ENCODE data around the gene ANKH. TPM values are rescaled to one million over a fixed set of nuclear protein-coding genes. Genes with fewer than 3 reads are reported as not detected.
A peak's percentile ranks its signal among the peaks of the same experiment; 100 is the strongest.

ANKH gene
- total and polyA plus RNA-seq, 2 of the 13 experiments (the other 11 are each of a cell fraction or from before 2014, with no cell fraction given), result 25.0 to 36.0 TPM

DNA sequence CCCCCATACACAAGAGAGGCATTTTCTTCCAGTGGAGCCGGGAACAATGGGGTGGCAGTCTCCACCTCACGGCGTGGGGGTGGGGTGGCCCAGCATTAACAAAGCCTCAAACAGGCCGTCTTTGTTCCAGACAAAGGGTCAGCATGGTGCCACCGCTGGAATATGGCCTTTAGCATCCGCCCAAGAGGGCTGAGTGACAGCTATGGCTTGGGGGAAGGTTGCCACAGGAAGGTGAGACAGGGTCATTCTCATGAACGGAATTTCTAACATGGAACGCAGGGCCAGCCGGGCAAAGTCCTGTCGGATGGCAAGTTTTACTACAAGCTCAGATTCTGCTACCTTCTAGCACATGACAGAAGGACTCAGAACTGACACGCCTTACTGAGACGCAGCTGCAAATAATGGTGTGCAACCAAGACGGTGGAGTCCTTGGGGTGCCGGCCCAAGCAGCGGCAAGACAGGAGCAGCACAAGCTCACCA is 143.1 kb downstream of the ANKH start (continued):
- TF ChIP-seq, protein P1, sequence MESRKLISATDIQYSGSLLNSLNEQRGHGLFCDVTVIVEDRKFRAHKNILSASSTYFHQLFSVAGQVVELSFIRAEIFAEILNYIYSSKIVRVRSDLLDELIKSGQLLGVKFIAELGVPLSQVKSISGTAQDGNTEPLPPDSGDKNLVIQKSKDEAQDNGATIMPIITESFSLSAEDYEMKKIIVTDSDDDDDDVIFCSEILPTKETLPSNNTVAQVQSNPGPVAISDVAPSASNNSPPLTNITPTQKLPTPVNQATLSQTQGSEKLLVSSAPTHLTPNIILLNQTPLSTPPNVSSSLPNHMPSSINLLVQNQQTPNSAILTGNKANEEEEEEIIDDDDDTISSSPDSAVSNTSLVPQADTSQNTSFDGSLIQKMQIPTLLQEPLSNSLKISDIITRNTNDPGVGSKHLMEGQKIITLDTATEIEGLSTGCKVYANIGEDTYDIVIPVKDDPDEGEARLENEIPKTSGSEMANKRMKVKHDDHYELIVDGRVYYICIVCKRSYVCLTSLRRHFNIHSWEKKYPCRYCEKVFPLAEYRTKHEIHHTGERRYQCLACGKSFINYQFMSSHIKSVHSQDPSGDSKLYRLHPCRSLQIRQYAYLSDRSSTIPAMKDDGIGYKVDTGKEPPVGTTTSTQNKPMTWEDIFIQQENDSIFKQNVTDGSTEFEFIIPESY (CRISPR knock-in tag; IDR thresholded peaks at IDR 0.05), result peak; percentile 47; the same call in 1 of the 2 replicates
- no peak for TF ChIP-seq ZNF550 (CRISPR knock-in tag; IDR thresholded peaks at IDR 0.05; ENCODE audit: borderline replicate concordance)
- TF ChIP-seq, protein P2, sequence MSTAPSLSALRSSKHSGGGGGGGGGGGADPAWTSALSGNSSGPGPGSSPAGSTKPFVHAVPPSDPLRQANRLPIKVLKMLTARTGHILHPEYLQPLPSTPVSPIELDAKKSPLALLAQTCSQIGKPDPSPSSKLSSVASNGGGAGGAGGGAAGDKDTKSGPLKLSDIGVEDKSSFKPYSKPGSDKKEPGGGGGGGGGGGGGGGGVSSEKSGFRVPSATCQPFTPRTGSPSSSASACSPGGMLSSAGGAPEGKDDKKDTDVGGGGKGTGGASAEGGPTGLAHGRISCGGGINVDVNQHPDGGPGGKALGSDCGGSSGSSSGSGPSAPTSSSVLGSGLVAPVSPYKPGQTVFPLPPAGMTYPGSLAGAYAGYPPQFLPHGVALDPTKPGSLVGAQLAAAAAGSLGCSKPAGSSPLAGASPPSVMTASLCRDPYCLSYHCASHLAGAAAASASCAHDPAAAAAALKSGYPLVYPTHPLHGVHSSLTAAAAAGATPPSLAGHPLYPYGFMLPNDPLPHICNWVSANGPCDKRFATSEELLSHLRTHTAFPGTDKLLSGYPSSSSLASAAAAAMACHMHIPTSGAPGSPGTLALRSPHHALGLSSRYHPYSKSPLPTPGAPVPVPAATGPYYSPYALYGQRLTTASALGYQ (CRISPR knock-in tag; IDR thresholded peaks at IDR 0.05), result peak; percentile 93
- peak; percentile 72 for TF ChIP-seq CBFB (CRISPR knock-in tag; IDR thresholded peaks at IDR 0.05)
- no peak for TF ChIP-seq POLR2A (IDR thresholded peaks at IDR 0.05; ENCODE audit: insufficient read depth in 1 of 2, low read depth in 2 of 2, low read length in 2 of 2)
- TF ChIP-seq, protein P3, sequence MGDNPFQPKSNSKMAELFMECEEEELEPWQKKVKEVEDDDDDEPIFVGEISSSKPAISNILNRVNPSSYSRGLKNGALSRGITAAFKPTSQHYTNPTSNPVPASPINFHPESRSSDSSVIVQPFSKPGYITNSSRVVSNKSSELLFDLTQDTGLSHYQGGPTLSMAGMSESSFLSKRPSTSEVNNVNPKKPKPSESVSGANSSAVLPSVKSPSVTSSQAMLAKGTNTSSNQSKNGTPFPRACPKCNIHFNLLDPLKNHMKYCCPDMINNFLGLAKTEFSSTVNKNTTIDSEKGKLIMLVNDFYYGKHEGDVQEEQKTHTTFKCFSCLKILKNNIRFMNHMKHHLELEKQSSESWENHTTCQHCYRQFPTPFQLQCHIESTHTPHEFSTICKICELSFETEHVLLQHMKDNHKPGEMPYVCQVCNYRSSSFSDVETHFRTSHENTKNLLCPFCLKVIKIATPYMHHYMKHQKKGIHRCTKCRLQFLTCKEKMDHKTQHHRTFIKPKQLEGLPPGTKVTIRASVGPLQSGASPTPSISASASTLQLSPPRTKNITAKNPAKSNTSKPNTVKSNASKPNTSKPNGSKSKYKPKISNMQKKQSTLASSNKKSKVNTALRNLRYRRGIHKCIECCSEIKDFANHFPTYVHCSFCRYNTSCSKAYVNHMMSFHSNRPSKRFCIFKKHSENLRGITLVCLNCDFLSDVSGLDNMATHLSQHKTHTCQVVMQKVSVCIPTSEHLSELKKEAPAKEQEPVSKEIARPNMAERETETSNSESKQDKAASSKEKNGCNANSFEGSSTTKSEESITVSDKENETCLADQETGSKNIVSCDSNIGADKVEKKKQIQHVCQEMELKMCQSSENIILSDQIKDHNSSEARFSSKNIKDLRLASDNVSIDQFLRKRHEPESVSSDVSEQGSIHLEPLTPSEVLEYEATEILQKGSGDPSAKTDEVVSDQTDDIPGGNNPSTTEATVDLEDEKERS (CRISPR knock-in tag; IDR thresholded peaks at IDR 0.05), result peak; percentile 78; the same call in 1 of the 2 replicates
- TF ChIP-seq ZNF350 (CRISPR knock-in tag; IDR thresholded peaks at IDR 0.05; ENCODE audit: borderline replicate concordance, low read depth), result peak; percentile 76; the same call in 1 of the 2 replicates
- TF ChIP-seq CBX5 (CRISPR knock-in tag; IDR thresholded peaks at IDR 0.05; ENCODE audit: borderline replicate concordance), result no peak; the same call in 1 of the 2 replicates
- TF ChIP-seq, protein P4, sequence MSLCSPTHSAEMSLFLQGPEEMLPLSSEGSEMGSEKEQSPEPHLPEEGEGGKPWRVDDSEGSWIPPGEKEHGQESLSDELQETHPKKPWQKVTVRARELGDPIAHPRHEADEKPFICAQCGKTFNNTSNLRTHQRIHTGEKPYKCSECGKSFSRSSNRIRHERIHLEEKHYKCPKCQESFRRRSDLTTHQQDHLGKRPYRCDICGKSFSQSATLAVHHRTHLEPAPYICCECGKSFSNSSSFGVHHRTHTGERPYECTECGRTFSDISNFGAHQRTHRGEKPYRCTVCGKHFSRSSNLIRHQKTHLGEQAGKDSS (CRISPR knock-in tag; IDR thresholded peaks at IDR 0.05; ENCODE audit: borderline replicate concordance, low read depth), result peak; percentile 78; the same call in 1 of the 2 replicates
- peak; percentile 82; the same call in 1 of the 2 replicates for TF ChIP-seq ZNF543 (CRISPR knock-in tag; IDR thresholded peaks at IDR 0.05)
- TF ChIP-seq ZNF564 (CRISPR knock-in tag; IDR thresholded peaks at IDR 0.05), result 0 out of 2 replicates have a peak, but pooled peaks have one; percentile 66
- 0 out of 2 replicates have a peak, but pooled peaks have one; percentile 63 for TF ChIP-seq SALL2 (CRISPR knock-in tag; IDR thresholded peaks at IDR 0.05)
- TF ChIP-seq RXRA (CRISPR knock-in tag; IDR thresholded peaks at IDR 0.05), result peak; percentile 100
- peak; percentile 94 for TF ChIP-seq ESRRA (CRISPR knock-in tag; IDR thresholded peaks at IDR 0.05; ENCODE audit: low read depth)
- no peak for TF ChIP-seq LCORL (IDR thresholded peaks at IDR 0.05)
- peak; percentile 81 for TF ChIP-seq LCORL (CRISPR knock-in tag; IDR thresholded peaks at IDR 0.05)
- TF ChIP-seq, protein P5, sequence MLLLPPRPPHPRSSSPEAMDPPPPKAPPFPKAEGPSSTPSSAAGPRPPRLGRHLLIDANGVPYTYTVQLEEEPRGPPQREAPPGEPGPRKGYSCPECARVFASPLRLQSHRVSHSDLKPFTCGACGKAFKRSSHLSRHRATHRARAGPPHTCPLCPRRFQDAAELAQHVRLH (CRISPR knock-in tag; IDR thresholded peaks at IDR 0.05; ENCODE audit: borderline replicate concordance, low read depth), result peak; percentile 81
- TF ChIP-seq, protein P6, sequence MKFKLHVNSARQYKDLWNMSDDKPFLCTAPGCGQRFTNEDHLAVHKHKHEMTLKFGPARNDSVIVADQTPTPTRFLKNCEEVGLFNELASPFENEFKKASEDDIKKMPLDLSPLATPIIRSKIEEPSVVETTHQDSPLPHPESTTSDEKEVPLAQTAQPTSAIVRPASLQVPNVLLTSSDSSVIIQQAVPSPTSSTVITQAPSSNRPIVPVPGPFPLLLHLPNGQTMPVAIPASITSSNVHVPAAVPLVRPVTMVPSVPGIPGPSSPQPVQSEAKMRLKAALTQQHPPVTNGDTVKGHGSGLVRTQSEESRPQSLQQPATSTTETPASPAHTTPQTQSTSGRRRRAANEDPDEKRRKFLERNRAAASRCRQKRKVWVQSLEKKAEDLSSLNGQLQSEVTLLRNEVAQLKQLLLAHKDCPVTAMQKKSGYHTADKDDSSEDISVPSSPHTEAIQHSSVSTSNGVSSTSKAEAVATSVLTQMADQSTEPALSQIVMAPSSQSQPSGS (CRISPR knock-in tag; IDR thresholded peaks at IDR 0.05), result peak; percentile 72
- TF ChIP-seq ZNF383 (CRISPR knock-in tag; IDR thresholded peaks at IDR 0.05; ENCODE audit: borderline replicate concordance), result 0 out of 2 replicates have a peak, but pooled peaks have one; percentile 21
- no peak for TF ChIP-seq FOXK2 (IDR thresholded peaks at IDR 0.05)
